A549 (cell line): ENCODE measurements around the gene BMP4. TPM values are rescaled to one million over a fixed set of nuclear protein-coding genes. Genes with fewer than 3 reads are reported as not detected.

Source experiments
- ATAC-seq, 2 experiments: fragments of 200-7000 bp in 1 of 2; fragments of >200 bp in 1 of 2; cut with Nextera tagmentation in 1 of 2; cut with Tn5 transposase in 1 of 2; 3 replicates each; pipeline versions ENCODE4 v1.8.0 to v1.9.1; 2018 to 2020; ENCODE audit warnings: mild to moderate bottlenecking in 1 of 2, moderate library complexity in 1 of 2
- CTCF ChIA-PET: fragments of 300-600 bp; sonication (Branson Sonifier 250); formaldehyde crosslinking; extraction: SDS; loops from one replicate; lab custom pipeline; 2021; ENCODE audit warnings: antibody characterized with exemption, inconsistent platforms; lab: Yijun Ruan, JAX
- POLR2A ChIA-PET: fragments of 350-600 bp; formaldehyde crosslinking; extraction: SDS; loops from one replicate; lab custom pipeline; 2021; ENCODE audit warnings: antibody characterized with exemption, inconsistent platforms; lab: Yijun Ruan, JAX
- DNase-seq, 2 experiments: peaks; one replicate each; pipeline versions ENCODE4 v3.0.0 to v3.0.0-alpha.2; 2011 to 2016; ENCODE audit warnings: low read depth in 1 of 2, low spot score in 1 of 2
- FAIRE-seq: peaks from 2 replicates; lab custom pipeline; 2011; peaks lifted over from hg19 to GRCh38; lab: Jason Lieb, UNC
- H3K27ac ChIP-seq, 2 experiments: fragments of >200 bp; sonication (Bioruptor Twin); formaldehyde crosslinking; 3 replicates each; pipeline ENCODE4 v1.5.1; 2016 to 2017
- H3K4me1 ChIP-seq: fragments of >200 bp; sonication (Bioruptor Twin); formaldehyde crosslinking; 3 replicates; pipeline ENCODE4 v1.6.1; 2016
- H3K4me2 ChIP-seq: fragments of >200 bp; sonication (Bioruptor Twin); formaldehyde crosslinking; 3 replicates; pipeline ENCODE4 v1.6.1; 2016
- H3K4me3 ChIP-seq: fragments of >200 bp; sonication (Bioruptor Twin); formaldehyde crosslinking; 3 replicates; pipeline ENCODE4 v1.5.1; 2016
- H3K9me3 ChIP-seq: fragments of >200 bp; sonication (Bioruptor Twin); formaldehyde crosslinking; 3 replicates; pipeline ENCODE4 v1.6.1; 2016
- EP300 ChIP-seq, 2 experiments: fragments of >200 bp; sonication (Bioruptor Twin); formaldehyde crosslinking; IDR thresholded peaks; 2 replicates in 1 of 2; 3 replicates in 1 of 2; pipeline ENCODE4 v1.6.1; 2016 to 2017
- ESRRA ChIP-seq: fragments of 150-350 bp; IDR thresholded peaks from 2 replicates; pipeline ENCODE4 v1.6.1; 2014; ENCODE audit warnings: mild to moderate bottlenecking, low read length, borderline replicate concordance
- MAFK ChIP-seq: fragments of 450-650 bp; IDR thresholded peaks from 2 replicates; pipeline ENCODE4 v1.6.1; 2014; ENCODE audit not compliant: partially characterized antibody
- NFE2L2 ChIP-seq: fragments of 150-350 bp; conservative IDR thresholded peaks from 2 replicates; pipeline ENCODE4 v1.6.1; 2014; ENCODE audit warnings: low read length
- WGBS: methylation state at CpG from one replicate; pipeline ENCODE4 v1.1.6; 2017; ENCODE audit errors: missing lambda C conversion rate; 5-methylcytosine and 5-hydroxymethylcytosine counted together
- polyA plus RNA-seq, 4 experiments: library from polyadenylated mRNA; depleted of rRNA in 3 of 4; stranded (reverse); fragments of >200 nt; fragmentation: RNase III in 1 of 4; extraction: RNeasy Plus Mini Kit Qiagen cat#74134 plus additional on column Dnase treatment in 1 of 4; gene quantifications; 2 replicates in 3 of 4; 3 replicates in 1 of 4; pipeline ENCODE4 v1.2.3, GENCODE V29; 2011 to 2017
- small RNA-seq, 6 experiments: library from RNA; depleted of rRNA; stranded (forward); fragments of <200 nt; gene quantifications; one replicate each; pipeline ENCODE3, GENCODE V24; 2012

The BMP4 gene
- polyA plus RNA-seq, 2 of the 4 experiments (the other 2 are of a cell fraction) = 4.1 to 8.9 TPM

DNA sequence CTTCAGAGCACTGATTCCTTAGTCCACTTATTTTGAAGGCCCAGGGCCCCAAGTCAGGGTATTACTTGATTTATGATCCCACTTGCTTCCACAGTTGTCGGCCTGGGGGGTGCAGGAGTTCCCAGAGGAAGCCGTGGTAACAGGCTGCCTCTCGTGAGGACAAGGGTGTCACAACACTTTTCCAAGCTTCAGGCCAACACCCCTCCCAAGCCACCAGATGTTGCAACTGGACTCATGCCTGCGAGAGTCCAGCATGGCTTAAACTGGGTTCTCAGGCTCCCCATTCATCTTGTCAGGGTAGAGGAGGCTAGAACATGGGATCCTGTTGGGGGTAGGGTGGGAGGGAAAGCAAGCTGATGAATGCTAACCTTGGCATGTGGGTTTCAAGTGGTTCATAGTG, 56.1 kb downstream of the BMP4 start:
- H3K4me1 ChIP-seq = no peaks in the 10 kb centered on the region
- FAIRE-seq (no peak), ATAC-seq (no peak), DNase-seq (no peak)
- 73% methylated on average over 4 of the region's 4 CpGs for WGBS
- H3K9me3 ChIP-seq = peaks cover 9% of the 10 kb centered on the region; the same call in 2 of the 3 replicates
- no peak overlapping the region for H3K27ac ChIP-seq
- TF ChIP-seq EP300 (IDR thresholded peaks at IDR 0.05) (no peak), MAFK (no peak), NFE2L2 (no peak), ESRRA (no peak)
- TF ChIP-seq, all 56 proteins: peak for 0
- POLR2A ChIA-PET = no interaction called here
- CTCF ChIA-PET = no interaction called here
- Histone ChIP-seq H3K4me2 (no peak overlapping the region), H3K4me3 (no peak overlapping the region)

Small RNAs within 50 kb of the gene (small RNA-seq; reads per million reads assigned to genes)
- 0 to 2.1 (median 0) reads per million in 6 experiments for gene MIR5580
